Measurements from ENCODE around the gene PCGF5. TPM values are rescaled to one million over a fixed set of nuclear protein-coding genes. Genes with fewer than 3 reads are reported as not detected.

Gene PCGF5
- total RNA-seq, 2 experiments from 2014 or later, result 57.7 to 58.4 TPM

GRCh38 chr10:91247360-91248111 lies 27.1 kb downstream of the PCGF5 start:
- H3K4me1 Mint-ChIP-seq (ENCODE audit: low read depth), result peaks cover 8% of the 10 kb centered on the region
- Histone ChIP-seq H3K4me3 (ENCODE audit: low read length) (no peak overlapping the region), H3K36me3 (ENCODE audit: insufficient read depth, low read length) (peaks cover 17% of the 10 kb centered on the region), H3K27ac (ENCODE audit: low read depth in 1 of 2, low read length in 2 of 2) (peak overlapping the region in 1 of 2 donors; percentile 35), H3K27me3 (ENCODE audit: control insufficient read depth in 1 of 2, insufficient read depth in 2 of 2, low read length in 2 of 2) (no peaks in the 10 kb centered on the region), H3K9me3 (ENCODE audit: control insufficient read depth in 1 of 2, insufficient read depth in 1 of 2, low read length in 2 of 2) (no peaks in the 10 kb centered on the region), H3K4me1 (ENCODE audit: insufficient read depth, low read length) (peaks cover 11% of the 10 kb centered on the region)
- DNase-seq (peak in 1 of 14 experiments; percentile 18), ATAC-seq (ENCODE audit: poor library complexity) (no peak)
- H3K9me3 Mint-ChIP-seq, result no peaks in the 10 kb centered on the region
- no peaks in the 10 kb centered on the region for H3K27me3 Mint-ChIP-seq
- no peak overlapping the region for H3K4me3 Mint-ChIP-seq
- TF ChIP-seq CTCF (IDR thresholded peaks at IDR 0.05), result no peak
- intact Hi-C loops (cut with DNase I, micrococcal nuclease), result loop anchor here in 1 of 2 experiments (10.0 kb wide), 1 partner anchor 363 kb away; no protein-coding TSS in a partner anchor
- H3K27ac Mint-ChIP-seq, result no peak overlapping the region
- POLR2A ChIA-PET, result no interaction called here
- CTCF ChIA-PET, result interaction anchor here (1.0 to 5.6 kb wide), 2 partner anchors 159 to 336 kb away, joined by 4 to 30 read pairs; no protein-coding TSS in a partner anchor
- peaks cover 13% of the 10 kb centered on the region for H3K36me3 Mint-ChIP-seq (ENCODE audit: low read depth)

GRCh38 chr10:91249700-91250099 lies 29.2 kb downstream of the PCGF5 start:
- H3K4me1 ChIP-seq (ENCODE audit: insufficient read depth, low read length), result peaks cover 11% of the 10 kb centered on the region
- intact Hi-C loops (cut with DNase I, micrococcal nuclease), result loop anchor here (5.0 to 10.0 kb wide), 2 partner anchors 365 to 1457 kb away; no protein-coding TSS in a partner anchor

DNA sequence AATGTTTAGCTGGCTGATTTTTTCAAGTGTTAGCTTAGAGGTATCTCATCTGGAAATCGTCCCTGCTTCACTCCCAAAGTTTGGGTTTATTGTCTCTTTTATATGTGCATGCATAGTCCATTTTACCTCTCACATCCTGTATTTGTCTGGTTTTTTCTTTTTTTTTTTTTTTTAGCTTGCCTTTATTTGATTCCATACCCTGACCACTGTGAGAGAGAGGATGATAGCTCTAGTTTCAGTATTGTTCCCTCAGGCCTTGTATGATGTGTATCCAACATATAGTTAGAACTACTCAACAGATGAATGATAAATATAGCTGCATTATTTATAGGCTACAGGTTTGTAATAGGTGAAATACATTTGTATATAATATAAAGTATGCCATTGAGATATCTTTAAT lies 29.9 kb downstream of the PCGF5 start:
- H3K27me3 ChIP-seq (ENCODE audit: control insufficient read depth in 1 of 2, insufficient read depth in 2 of 2, low read length in 2 of 2), result no peaks in the 10 kb centered on the region
- Mint-ChIP-seq H3K36me3 (ENCODE audit: low read depth) (peaks cover 41% of the 10 kb centered on the region), H3K27me3 (no peaks in the 10 kb centered on the region), H3K27ac (peak overlapping the region; percentile 6), H3K4me3 (no peak overlapping the region), H3K9me3 (no peaks in the 10 kb centered on the region), H3K4me1 (ENCODE audit: low read depth) (no peaks in the 10 kb centered on the region)
- H3K9me3 ChIP-seq (ENCODE audit: control insufficient read depth in 1 of 2, insufficient read depth in 1 of 2, low read length in 2 of 2), result no peaks in the 10 kb centered on the region
- intact Hi-C loops (cut with DNase I, micrococcal nuclease), result loop anchor here in 1 of 2 experiments (5.0 kb wide), 1 partner anchor 1458 kb away; no protein-coding TSS in a partner anchor
- ATAC-seq (ENCODE audit: poor library complexity) (no peak), DNase-seq (no peak)
- peaks cover 11% of the 10 kb centered on the region for H3K4me1 ChIP-seq (ENCODE audit: insufficient read depth, low read length)
- POLR2A ChIA-PET, result interaction anchor here (0.5 to 2.7 kb wide), 8 partner anchors 87 to 375 kb away, joined by 3 to 15 read pairs (median 4); no protein-coding TSS in a partner anchor
- H3K36me3 ChIP-seq (ENCODE audit: insufficient read depth, low read length), result peaks cover 45% of the 10 kb centered on the region
- no peak overlapping the region for H3K4me3 ChIP-seq (ENCODE audit: low read length)
- CTCF ChIA-PET, result interaction anchor here (0.6 to 5.6 kb wide), 16 partner anchors 21 to 1826 kb away, joined by 3 to 37 read pairs (median 4); no protein-coding TSS in a partner anchor
- no peak overlapping the region for H3K27ac ChIP-seq (ENCODE audit: low read depth in 1 of 2, low read length in 2 of 2)
- no peak for TF ChIP-seq CTCF (IDR thresholded peaks at IDR 0.05)

More at GRCh38 chr10:91249700-91250099, 29.2 kb downstream of the PCGF5 start:
- H3K9me3 Mint-ChIP-seq, result no peaks in the 10 kb centered on the region
- Histone ChIP-seq H3K36me3 (ENCODE audit: insufficient read depth, low read length) (peaks cover 39% of the 10 kb centered on the region), H3K27ac (ENCODE audit: low read depth in 1 of 2, low read length in 2 of 2) (no peak overlapping the region), H3K9me3 (ENCODE audit: control insufficient read depth in 1 of 2, insufficient read depth in 1 of 2, low read length in 2 of 2) (no peaks in the 10 kb centered on the region), H3K27me3 (ENCODE audit: control insufficient read depth in 1 of 2, insufficient read depth in 2 of 2, low read length in 2 of 2) (no peaks in the 10 kb centered on the region), H3K4me3 (ENCODE audit: low read length) (no peak overlapping the region)
- H3K4me1 Mint-ChIP-seq (ENCODE audit: low read depth), result no peaks in the 10 kb centered on the region
- TF ChIP-seq CTCF (IDR thresholded peaks at IDR 0.05), result no peak
- H3K27ac Mint-ChIP-seq, result peak overlapping the region; percentile 6
- DNase-seq (no peak), ATAC-seq (ENCODE audit: poor library complexity) (no peak)
- H3K36me3 Mint-ChIP-seq (ENCODE audit: low read depth), result peaks cover 34% of the 10 kb centered on the region
- no peaks in the 10 kb centered on the region for H3K27me3 Mint-ChIP-seq
- H3K4me3 Mint-ChIP-seq, result no peak overlapping the region
- POLR2A ChIA-PET, result interaction anchor here (1.0 to 2.7 kb wide), 4 partner anchors 86 to 338 kb away, joined by 4 to 15 read pairs (median 8); no protein-coding TSS in a partner anchor
- CTCF ChIA-PET, result interaction anchor here (0.7 to 5.6 kb wide), 10 partner anchors 22 to 1826 kb away, joined by 3 to 37 read pairs (median 5); no protein-coding TSS in a partner anchor
